Immature natural killer cell (primary cell): ENCODE data around the gene CCDC116. TPM values are rescaled to one million over a fixed set of nuclear protein-coding genes. Genes with fewer than 3 reads are reported as not detected.
"Not testable (repeated sequence)": the region's sequence is repeated elsewhere in the genome, so short reads cannot be mapped to it uniquely, and the experiment has no call there.

Source experiments
- DNase-seq, 3 donors: peaks; one replicate each; pipeline ENCODE4 v3.0.0; 2022; ENCODE audit warnings: mixed read lengths in 1 of 3
- H3K27ac Mint-ChIP-seq, 6 donors: one replicate each; pipeline ENCODE4 v1.8.0; 2020; ENCODE audit warnings: mixed read lengths in 6 of 6, mild to moderate bottlenecking in 5 of 6, inconsistent platforms in 4 of 6, moderate library complexity in 3 of 6
- H3K27me3 Mint-ChIP-seq, 3 donors: one replicate each; pipeline ENCODE4 v1.8.0; 2020 to 2021; ENCODE audit warnings: low read depth in 3 of 3, mild to moderate bottlenecking in 3 of 3, mixed read lengths in 3 of 3, moderate library complexity in 3 of 3, inconsistent platforms in 1 of 3
- H3K36me3 Mint-ChIP-seq, 3 donors: one replicate each; pipeline ENCODE4 v1.8.0; 2020; ENCODE audit warnings: mixed read lengths in 3 of 3, inconsistent platforms in 2 of 3, mild to moderate bottlenecking in 2 of 3
- H3K4me1 Mint-ChIP-seq, 2 donors: one replicate each; pipeline ENCODE4 v1.8.0; 2020; ENCODE audit warnings: inconsistent platforms in 2 of 2, mild to moderate bottlenecking in 2 of 2, mixed read lengths in 2 of 2, moderate library complexity in 1 of 2
- H3K4me3 Mint-ChIP-seq, 5 donors: one replicate each; pipeline ENCODE4 v1.8.0; 2020; ENCODE audit warnings: mild to moderate bottlenecking in 5 of 5, mixed read lengths in 5 of 5, inconsistent platforms in 3 of 5, moderate library complexity in 3 of 5
- H3K9me3 Mint-ChIP-seq, 6 donors: one replicate each; pipeline ENCODE4 v1.8.0; 2020; ENCODE audit warnings: mild to moderate bottlenecking in 6 of 6, mixed read lengths in 6 of 6, inconsistent platforms in 4 of 6, moderate library complexity in 3 of 6
- polyA plus RNA-seq, 3 donors: library from polyadenylated mRNA; unstranded; fragments of 300-500 nt; fragmentation: Illumina TruSeq; gene quantifications; one replicate each; pipeline ENCODE4 v1.2.3, GENCODE V29; 2021

Gene CCDC116
- polyA plus RNA-seq, 3 donors from 2014 or later, result 0.13 TPM; not detected in 2

- H3K4me1 Mint-ChIP-seq, result peaks cover 29 to 37% of the 10 kb centered on the region in 2 donors
- DNase-seq, result peak; percentile 98 to 99 (median 99)
- no peaks in the 10 kb centered on the region for H3K9me3 Mint-ChIP-seq
- peak within 1 kb of the TSS; percentile 86 to 96 (median 92) for H3K27ac Mint-ChIP-seq
- H3K36me3 Mint-ChIP-seq, result peaks cover 6 to 16% (median 12%) of the 10 kb centered on the region in 3 donors
- H3K4me3 Mint-ChIP-seq, result peak within 1 kb of the TSS; percentile 79 to 96 (median 87)
- peaks cover 2 to 10% (median 6%) of the 10 kb centered on the region in 3 donors for H3K27me3 Mint-ChIP-seq
Observed at GRCh38 chr22:21641789-21642583, 9.4 kb downstream of the CCDC116 start, which contains the start of gene SDF2L1. SDF2L1 (plus strand) TSS chr22:21642302; CDS start chr22:21642337, 35 bp downstream.

DNA sequence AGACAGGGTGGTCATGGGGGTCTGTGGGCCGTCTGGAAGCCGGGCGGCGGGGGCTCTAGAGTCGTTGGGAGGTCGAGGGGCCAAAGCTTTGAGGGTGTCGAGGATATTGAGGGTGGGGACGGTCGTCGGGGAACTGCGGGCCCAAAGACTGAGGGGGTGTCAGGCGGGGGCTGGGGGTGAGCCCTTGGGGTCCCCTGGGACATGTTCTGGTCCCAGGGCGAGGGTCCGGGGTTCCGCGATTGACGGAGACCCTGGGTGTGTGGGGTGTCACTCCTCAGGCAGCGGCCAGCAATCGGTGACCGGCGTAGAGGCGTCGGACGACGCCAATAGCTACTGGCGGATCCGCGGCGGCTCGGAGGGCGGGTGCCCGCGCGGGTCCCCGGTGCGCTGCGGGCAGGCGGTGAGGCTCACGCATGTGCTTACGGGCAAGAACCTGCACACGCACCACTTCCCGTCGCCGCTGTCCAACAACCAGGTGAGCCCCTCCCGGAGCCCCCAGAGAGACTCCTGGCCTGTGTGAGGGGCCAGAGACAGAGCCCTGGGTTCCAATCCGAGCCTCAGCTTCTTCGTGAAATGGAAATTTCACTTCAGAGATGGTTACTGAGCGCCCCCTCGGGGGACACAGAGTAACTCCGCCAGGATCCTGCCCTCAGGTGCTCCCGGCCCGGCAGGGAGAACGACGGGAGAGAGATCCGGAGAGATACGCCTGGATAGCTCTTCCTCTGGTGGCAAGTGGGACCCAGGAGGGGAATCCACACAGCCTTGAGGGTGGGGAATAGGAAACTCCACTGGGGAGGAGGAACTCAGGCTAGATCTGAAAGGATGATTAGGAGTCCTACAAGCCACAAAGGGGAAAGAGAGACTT lies 10.3 kb downstream of the CCDC116 start:
- Mint-ChIP-seq H3K27me3 (peaks cover 2 to 10% (median 6%) of the 10 kb centered on the region in 3 donors), H3K36me3 (peaks cover 6 to 16% (median 12%) of the 10 kb centered on the region in 3 donors), H3K4me3 (peak overlapping the region; percentile 79 to 96 (median 87)), H3K4me1 (peaks cover 29 to 38% of the 10 kb centered on the region in 2 donors), H3K9me3 (no peaks in the 10 kb centered on the region), H3K27ac (peak overlapping the region; percentile 77 to 92 (median 88))
- DNase-seq, result peak; percentile 49 to 51 (median 51)

DNA sequence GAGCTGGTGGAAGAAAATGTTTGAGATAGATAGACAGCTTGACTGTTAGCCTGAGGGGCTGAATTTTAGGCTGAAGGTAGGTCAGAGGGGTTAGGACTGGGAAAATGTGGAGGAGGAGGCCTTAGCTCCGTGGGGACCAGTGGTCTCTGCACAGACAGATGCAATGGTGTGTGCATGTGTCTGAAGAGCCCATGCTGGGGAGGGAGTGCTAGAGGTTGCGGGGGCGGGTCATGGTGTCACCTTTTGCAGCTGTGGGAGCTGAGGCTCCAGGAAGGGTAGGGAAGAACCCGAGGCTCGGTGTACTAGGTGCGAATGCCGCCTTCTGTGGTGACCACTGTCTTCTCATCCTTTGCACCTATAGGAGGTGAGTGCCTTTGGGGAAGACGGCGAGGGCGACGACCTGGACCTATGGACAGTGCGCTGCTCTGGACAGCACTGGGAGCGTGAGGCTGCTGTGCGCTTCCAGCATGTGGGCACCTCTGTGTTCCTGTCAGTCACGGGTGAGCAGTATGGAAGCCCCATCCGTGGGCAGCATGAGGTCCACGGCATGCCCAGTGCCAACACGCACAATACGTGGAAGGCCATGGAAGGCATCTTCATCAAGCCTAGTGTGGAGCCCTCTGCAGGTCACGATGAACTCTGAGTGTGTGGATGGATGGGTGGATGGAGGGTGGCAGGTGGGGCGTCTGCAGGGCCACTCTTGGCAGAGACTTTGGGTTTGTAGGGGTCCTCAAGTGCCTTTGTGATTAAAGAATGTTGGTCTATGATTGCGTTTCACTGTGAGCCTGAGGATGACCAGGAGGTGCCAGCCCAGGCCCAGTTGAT lies 11.2 kb downstream of the CCDC116 start:
- H3K27me3 Mint-ChIP-seq, result peaks cover 2 to 10% (median 6%) of the 10 kb centered on the region in 3 donors
- H3K4me1 Mint-ChIP-seq, result peaks cover 29 to 38% of the 10 kb centered on the region in 2 donors
- peaks cover 6 to 16% (median 12%) of the 10 kb centered on the region in 3 donors for H3K36me3 Mint-ChIP-seq
- DNase-seq, result no peak
- H3K4me3 Mint-ChIP-seq, result peak overlapping the region; percentile 79 to 96 (median 87)
- H3K27ac Mint-ChIP-seq, result peak overlapping the region in 5 of 6 donors; percentile 54 to 92 (median 60)
- no peaks in the 10 kb centered on the region for H3K9me3 Mint-ChIP-seq

DNA sequence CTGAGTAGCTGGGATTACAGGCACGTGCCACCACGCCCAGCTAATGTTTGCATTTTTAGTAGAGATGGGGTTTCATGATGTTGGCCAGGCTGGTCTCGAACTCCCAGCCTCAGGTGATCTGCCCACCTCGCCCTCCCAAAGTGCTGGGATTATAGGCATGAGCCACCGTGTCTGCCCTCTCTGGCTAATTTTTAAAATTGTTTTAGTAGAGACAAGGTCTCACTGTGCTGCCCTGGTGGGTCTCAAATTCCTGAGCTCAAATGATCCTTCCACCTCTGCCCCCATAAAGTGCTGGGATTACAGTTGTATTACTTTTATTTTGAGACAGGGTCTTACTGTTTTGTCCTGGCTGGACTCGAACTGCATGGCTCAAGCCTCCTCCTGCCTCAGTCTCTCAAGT lies 13.0 kb downstream of the CCDC116 start:
- H3K27me3 Mint-ChIP-seq, H3K9me3 Mint-ChIP-seq, H3K27ac Mint-ChIP-seq, DNase-seq, H3K4me3 Mint-ChIP-seq: not testable (repeated sequence)
- H3K36me3 Mint-ChIP-seq, result peaks cover 9 to 16% (median 12%) of the 10 kb centered on the region in 3 donors
- H3K4me1 Mint-ChIP-seq, result peaks cover 29 to 43% of the 10 kb centered on the region in 2 donors

GRCh38 chr22:21646608-21647590 lies 14.3 kb downstream of the CCDC116 start:
- Mint-ChIP-seq H3K27ac (peak overlapping the region in 1 of 6 donors; percentile 34), H3K4me3 (no peak overlapping the region), H3K9me3 (no peaks in the 10 kb centered on the region)

DNA sequence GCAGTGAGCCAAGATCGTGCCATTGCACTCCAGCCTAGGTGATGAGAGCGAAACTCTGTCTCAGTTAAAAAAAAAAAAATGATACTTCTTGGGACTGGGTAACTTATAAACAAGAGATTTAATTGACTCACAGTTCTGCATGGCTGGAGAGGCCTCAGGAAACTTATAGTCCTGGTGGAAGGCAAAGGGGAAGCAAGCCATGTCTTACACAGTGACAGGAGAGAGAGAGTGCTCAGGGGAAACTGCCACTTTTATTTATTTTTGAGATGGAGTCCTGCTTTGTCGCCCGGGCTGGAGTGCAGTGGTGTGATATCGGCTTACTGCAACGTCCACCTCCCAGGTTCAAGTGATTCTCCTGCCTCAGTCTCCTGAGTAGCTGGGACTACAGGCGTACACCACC lies 17.7 kb downstream of the CCDC116 start:
- peaks cover 7 to 9% (median 8%) of the 10 kb centered on the region in 3 donors for H3K36me3 Mint-ChIP-seq
- no peak for DNase-seq
- H3K9me3 Mint-ChIP-seq, result no peaks in the 10 kb centered on the region
- H3K27me3 Mint-ChIP-seq, result peaks cover 2 to 4% (median 3%) of the 10 kb centered on the region in 3 donors
- H3K27ac Mint-ChIP-seq, result no peak overlapping the region
- peaks cover 19 to 30% of the 10 kb centered on the region in 2 donors for H3K4me1 Mint-ChIP-seq
- H3K4me3 Mint-ChIP-seq, result peak overlapping the region in 2 of 5 donors; percentile 32 to 83

More at GRCh38 chr22:21646608-21647590, 14.3 kb downstream of the CCDC116 start:
- DNase-seq, result peak; percentile 74 to 80 (median 76)
- H3K36me3 Mint-ChIP-seq, result peaks cover 9 to 16% (median 12%) of the 10 kb centered on the region in 3 donors
- H3K27me3 Mint-ChIP-seq, result peaks cover 2 to 9% (median 6%) of the 10 kb centered on the region in 3 donors
- H3K4me1 Mint-ChIP-seq, result peaks cover 30 to 43% of the 10 kb centered on the region in 2 donors

DNA sequence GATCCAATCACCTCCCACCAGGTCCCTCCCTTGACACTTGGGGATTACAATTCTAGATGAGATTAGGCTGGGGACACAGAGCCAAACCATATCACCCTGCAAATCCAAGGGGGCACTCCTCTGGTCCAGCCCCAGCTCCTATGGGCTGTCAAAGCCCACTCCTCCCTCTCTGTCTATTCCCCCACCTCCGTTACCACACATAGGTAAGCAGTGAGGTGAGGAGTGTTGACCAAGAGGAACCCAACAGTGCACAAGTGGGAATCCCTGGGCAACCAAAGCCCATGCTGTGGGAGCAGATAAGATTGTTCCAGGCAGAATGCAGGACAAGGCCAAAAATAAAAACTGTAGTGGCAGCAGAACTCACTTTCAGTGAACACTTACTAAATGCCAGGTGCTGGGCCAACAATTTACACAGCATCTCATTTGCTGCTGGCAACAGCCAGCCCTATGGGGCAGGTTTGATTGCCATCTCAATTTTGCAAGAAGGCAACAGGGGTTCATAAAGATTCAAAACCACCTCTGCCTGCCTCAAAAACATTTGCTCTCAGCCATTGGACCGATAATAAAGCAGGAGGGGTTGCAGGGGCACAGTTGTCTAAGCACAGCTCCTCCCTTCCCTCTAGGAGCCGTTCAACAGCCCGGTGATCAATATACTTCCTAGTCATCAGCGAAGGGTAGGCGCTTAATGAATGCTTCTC lies 18.4 kb downstream of the CCDC116 start:
- peaks cover 2 to 3% (median 2%) of the 10 kb centered on the region in 3 donors for H3K27me3 Mint-ChIP-seq
- no peak for DNase-seq
- no peaks in the 10 kb centered on the region for H3K9me3 Mint-ChIP-seq
- peak overlapping the region in 4 of 6 donors; percentile 36 to 59 (median 48) for H3K27ac Mint-ChIP-seq
- H3K4me1 Mint-ChIP-seq, result peaks cover 19 to 30% of the 10 kb centered on the region in 2 donors
- peak overlapping the region; percentile 83 to 93 (median 87) for H3K4me3 Mint-ChIP-seq
- H3K36me3 Mint-ChIP-seq, result peaks cover 7 to 9% (median 8%) of the 10 kb centered on the region in 3 donors

GRCh38 chr22:21651521-21652009 lies 19.0 kb downstream of the CCDC116 start:
- peak overlapping the region in 4 of 6 donors; percentile 36 to 59 (median 48) for H3K27ac Mint-ChIP-seq
- peaks cover 4 to 8% (median 4%) of the 10 kb centered on the region in 3 donors for H3K36me3 Mint-ChIP-seq
- no peak for DNase-seq
- peak overlapping the region; percentile 83 to 93 (median 87) for H3K4me3 Mint-ChIP-seq
- H3K27me3 Mint-ChIP-seq, result peaks cover under 1 to 4% (median 3%) of the 10 kb centered on the region in 3 donors
- no peaks in the 10 kb centered on the region for H3K9me3 Mint-ChIP-seq
- H3K4me1 Mint-ChIP-seq, result peaks cover 20 to 32% of the 10 kb centered on the region in 2 donors

DNA sequence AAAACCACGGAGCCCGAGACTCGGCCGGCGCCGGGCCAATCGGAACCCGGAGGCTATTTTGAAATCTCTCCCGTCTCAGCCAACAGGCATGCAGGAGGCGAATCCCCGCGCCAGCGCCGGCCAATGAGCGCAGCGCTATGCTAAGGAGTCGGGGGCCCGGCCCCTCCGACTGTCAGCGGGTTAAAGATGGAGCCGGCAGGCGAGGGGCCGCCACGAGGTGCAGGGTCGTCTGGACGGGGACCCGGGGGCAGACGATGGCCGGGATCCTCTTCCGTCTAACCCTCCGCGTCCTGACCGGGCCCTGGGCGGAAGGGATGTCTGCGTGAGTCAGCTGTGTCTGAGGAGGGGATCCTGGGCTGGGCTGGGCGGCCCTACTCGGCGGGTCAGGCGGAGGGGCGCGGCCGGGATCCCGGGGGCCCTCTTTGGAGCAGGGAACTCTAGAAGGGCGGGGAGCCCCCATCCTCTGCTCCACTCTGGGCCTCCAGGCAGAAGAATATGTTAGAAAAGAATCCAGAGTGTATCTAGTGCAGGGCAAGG lies 19.5 kb downstream of the CCDC116 start:
- Mint-ChIP-seq H3K4me1 (peaks cover 22 to 32% of the 10 kb centered on the region in 2 donors), H3K36me3 (peaks cover 0 to 4% (median 0%) of the 10 kb centered on the region in 3 donors), H3K4me3 (peak overlapping the region; percentile 83 to 93 (median 87)), H3K27ac (peak overlapping the region in 3 of 6 donors; percentile 47 to 55 (median 49)), H3K9me3 (no peaks in the 10 kb centered on the region), H3K27me3 (peaks cover 0 to 3% (median 2%) of the 10 kb centered on the region in 3 donors)
- peak; percentile 75 to 78 (median 77) for DNase-seq

DNA sequence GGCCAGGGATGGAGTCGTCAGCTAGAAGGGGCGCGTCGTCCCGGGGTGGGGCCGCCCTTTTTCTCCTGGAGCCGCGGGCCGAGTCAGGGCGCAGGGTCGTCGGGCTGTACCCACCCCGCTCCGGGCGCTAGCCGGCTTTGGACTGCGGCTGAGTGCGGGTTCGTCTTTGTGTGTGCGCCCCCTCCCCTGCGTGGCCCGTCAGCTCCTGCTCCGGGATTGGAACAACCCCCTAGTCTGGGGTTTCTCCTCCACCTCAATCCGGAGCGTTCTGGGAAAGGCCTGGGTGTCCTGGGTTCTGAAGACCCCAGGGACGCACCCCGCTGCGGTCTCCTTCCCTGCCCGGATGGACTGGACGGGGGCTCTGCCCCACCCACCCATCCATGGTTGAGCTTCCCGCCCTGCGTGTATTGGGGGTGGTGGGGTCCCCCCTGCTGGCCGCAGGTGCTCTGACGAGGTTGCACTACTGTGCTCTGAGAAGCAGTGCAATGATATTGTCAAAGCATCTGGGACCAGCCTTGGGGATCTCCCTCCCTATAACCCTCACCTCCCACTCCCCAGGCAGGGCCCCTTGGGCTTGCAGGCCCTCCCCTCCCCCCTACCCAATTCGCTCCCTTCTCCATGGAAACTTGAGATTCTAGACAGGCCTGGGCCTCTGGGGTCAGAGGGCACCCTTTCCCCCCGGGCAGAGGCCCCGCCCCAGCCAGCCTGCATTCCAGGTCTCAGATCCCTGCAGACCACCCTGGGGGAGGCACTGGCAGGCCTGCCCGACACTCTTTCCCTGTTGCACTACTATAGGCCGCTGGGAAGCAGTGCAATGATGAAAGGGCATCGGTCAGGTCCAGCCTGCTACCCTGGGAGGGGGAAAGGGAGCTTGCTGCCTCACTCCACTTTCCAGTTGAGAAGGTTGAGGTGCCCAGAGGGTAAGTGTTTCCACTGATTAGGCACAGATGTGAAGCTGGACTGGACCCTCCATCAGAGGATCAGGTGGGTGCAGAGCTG lies 20.3 kb downstream of the CCDC116 start:
- no peak overlapping the region for H3K27ac Mint-ChIP-seq
- no peak for DNase-seq

More for the DNA sequence above, 20.3 kb downstream of the CCDC116 start:
- peaks cover 0 to 4% (median 0%) of the 10 kb centered on the region in 3 donors for H3K36me3 Mint-ChIP-seq
- peaks cover 0 to 3% (median 2%) of the 10 kb centered on the region in 3 donors for H3K27me3 Mint-ChIP-seq
- no peaks in the 10 kb centered on the region for H3K9me3 Mint-ChIP-seq
- peaks cover 26 to 33% of the 10 kb centered on the region in 2 donors for H3K4me1 Mint-ChIP-seq
- peak overlapping the region; percentile 40 to 93 (median 87) for H3K4me3 Mint-ChIP-seq
